Mesangial cell (primary cell): ENCODE results near the gene COL1A2. TPM values are rescaled to one million over a fixed set of nuclear protein-coding genes. Genes with fewer than 3 reads are reported as not detected.

Experiments used
- total RNA-seq: library from RNA; depleted of rRNA; stranded (reverse); fragments of >200 nt; gene quantifications from 2 replicates; pipeline ENCODE4 v1.2.3, GENCODE V29; 2015

COL1A2 gene
- 197 and 988 TPM in 2 replicates for total RNA-seq

DNA sequence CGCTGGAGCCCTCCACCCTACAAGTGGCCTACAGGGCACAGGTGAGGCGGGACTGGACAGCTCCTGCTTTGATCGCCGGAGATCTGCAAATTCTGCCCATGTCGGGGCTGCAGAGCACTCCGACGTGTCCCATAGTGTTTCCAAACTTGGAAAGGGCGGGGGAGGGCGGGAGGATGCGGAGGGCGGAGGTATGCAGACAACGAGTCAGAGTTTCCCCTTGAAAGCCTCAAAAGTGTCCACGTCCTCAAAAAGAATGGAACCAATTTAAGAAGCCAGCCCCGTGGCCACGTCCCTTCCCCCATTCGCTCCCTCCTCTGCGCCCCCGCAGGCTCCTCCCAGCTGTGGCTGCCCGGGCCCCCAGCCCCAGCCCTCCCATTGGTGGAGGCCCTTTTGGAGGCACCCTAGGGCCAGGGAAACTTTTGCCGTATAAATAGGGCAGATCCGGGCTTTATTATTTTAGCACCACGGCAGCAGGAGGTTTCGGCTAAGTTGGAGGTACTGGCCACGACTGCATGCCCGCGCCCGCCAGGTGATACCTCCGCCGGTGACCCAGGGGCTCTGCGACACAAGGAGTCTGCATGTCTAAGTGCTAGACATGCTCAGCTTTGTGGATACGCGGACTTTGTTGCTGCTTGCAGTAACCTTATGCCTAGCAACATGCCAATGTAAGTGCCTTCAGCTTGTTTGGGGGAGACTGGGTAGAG, at the start of gene COL1A2:
Gene COL1A2, plus strand, starts transcription at position 459 of the 704 bp plus-strand sequence. Its CDS starts 137 bp downstream, at position 596.

Other genes starting within 250 kb of the COL1A2 start
- gene CASD1, start 114.9 kb downstream of the COL1A2 start, total RNA-seq, result 6.4 and 8.6 TPM in 2 replicates